ENCODE results near the gene BBX. TPM values are rescaled to one million over a fixed set of nuclear protein-coding genes. Genes with fewer than 3 reads are reported as not detected.

The BBX gene
- total and polyA plus RNA-seq, 2 of the 13 experiments (the other 11 are each of a cell fraction or from before 2014, with no cell fraction given) = 13.7 to 23.2 TPM

GRCh38 chr3:107824822-107825371 lies 302.1 kb downstream of the BBX start:
- intact Hi-C loops (cut with micrococcal nuclease; ENCODE audit: unreplicated experiment) (no loop called here), in situ Hi-C loops (cut with HindIII; ENCODE audit: extremely low pct_ligation_motif_present, low pct_unique_long_range_greater_than_20kb) (loop anchor here (25.0 kb wide), 1 partner anchor 588 kb away; no protein-coding TSS in a partner anchor)
- ATAC-seq (no peak), FAIRE-seq (no peak), DNase-seq (ENCODE audit: low spot score) (no peak)
- no TSS peak for BruUV-seq (replicated peaks)
- H2AFZ ChIP-seq (ENCODE audit: low read length) = no peak overlapping the region
- ChIA-PET CTCF (ENCODE audit: low intra/inter-chr PET ratio, low total read pairs) (no interaction called here), POLR2A (no interaction called here)
- no peak overlapping the region for H3K27ac ChIP-seq (ENCODE audit: extremely low read length, insufficient read depth, low read length)
- no peak overlapping the region for H3K9ac ChIP-seq (ENCODE audit: insufficient read depth, low read depth, low read length)
- WGBS (ENCODE audit: low lambda C conversion rate) = 14% methylated on average over 4 of the region's 4 CpGs
- H3K27me3 ChIP-seq (ENCODE audit: control insufficient read depth in 1 of 2, insufficient read depth in 2 of 2, low read length in 2 of 2) = no peaks in the 10 kb centered on the region
- no peaks in the 10 kb centered on the region for H3K79me2 ChIP-seq (ENCODE audit: insufficient read depth, low read length)
- TF ChIP-seq KMT2A (CRISPR knock-in tag; IDR thresholded peaks at IDR 0.05) = no peak
- TF ChIP-seq, protein P1, sequence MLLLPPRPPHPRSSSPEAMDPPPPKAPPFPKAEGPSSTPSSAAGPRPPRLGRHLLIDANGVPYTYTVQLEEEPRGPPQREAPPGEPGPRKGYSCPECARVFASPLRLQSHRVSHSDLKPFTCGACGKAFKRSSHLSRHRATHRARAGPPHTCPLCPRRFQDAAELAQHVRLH (CRISPR knock-in tag; IDR thresholded peaks at IDR 0.05; ENCODE audit: borderline replicate concordance, low read depth) = no peak
- no peak for TF ChIP-seq ZNF329 (CRISPR knock-in tag; IDR thresholded peaks at IDR 0.05; ENCODE audit: low read depth)
- TF ChIP-seq KDM5A (IDR thresholded peaks at IDR 0.05; ENCODE audit: borderline replicate concordance, low read length) = no peak
- TF ChIP-seq HMG20B (CRISPR knock-in tag; conservative IDR thresholded peaks at IDR 0.05) = no peak
- no peak for TF ChIP-seq ZNF761 (CRISPR knock-in tag; conservative IDR thresholded peaks at IDR 0.05)
- TF ChIP-seq, protein P2, sequence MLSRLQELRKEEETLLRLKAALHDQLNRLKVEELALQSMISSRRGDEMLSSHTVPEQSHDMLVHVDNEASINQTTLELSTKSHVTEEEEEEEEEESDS (CRISPR knock-in tag; IDR thresholded peaks at IDR 0.05; ENCODE audit: borderline replicate concordance) = no peak
- TF ChIP-seq ZNF296 (CRISPR knock-in tag; conservative IDR thresholded peaks at IDR 0.05) = no peak
- no peak for TF ChIP-seq NR2F2 (IDR thresholded peaks at IDR 0.05; ENCODE audit: borderline replicate concordance, low read depth)
- H3K4me2 ChIP-seq (ENCODE audit: low read depth, low read length) = no peak overlapping the region; the same call in 1 of the 2 replicates
- H4K20me1 ChIP-seq (ENCODE audit: insufficient read depth, low read length) = no peaks in the 10 kb centered on the region
- H3K9me3 ChIP-seq (ENCODE audit: low read length) = no peaks in the 10 kb centered on the region
- H3K4me3 ChIP-seq (replicated peaks in 1 of 3; ENCODE audit: insufficient read depth in 1 of 3, low read depth in 2 of 3, low read length in 3 of 3) = no peak overlapping the region
- H3K36me3 ChIP-seq (replicated peaks in 1 of 2; ENCODE audit: control insufficient read depth in 1 of 2, insufficient read depth in 2 of 2, low read length in 2 of 2) = no peaks in the 10 kb centered on the region
- H3K4me1 ChIP-seq (ENCODE audit: insufficient read depth, low read length) = peaks cover 23% of the 10 kb centered on the region
